ENCODE results near the gene KLF16. TPM values are rescaled to one million over a fixed set of nuclear protein-coding genes. Genes with fewer than 3 reads are reported as not detected.

The KLF16 gene
- total and polyA plus RNA-seq, 9 of the 15 experiments (the other 6 are each of a cell fraction or from before 2014, with no cell fraction given): 0.04 to 60.4 (median 6.8) TPM

DNA sequence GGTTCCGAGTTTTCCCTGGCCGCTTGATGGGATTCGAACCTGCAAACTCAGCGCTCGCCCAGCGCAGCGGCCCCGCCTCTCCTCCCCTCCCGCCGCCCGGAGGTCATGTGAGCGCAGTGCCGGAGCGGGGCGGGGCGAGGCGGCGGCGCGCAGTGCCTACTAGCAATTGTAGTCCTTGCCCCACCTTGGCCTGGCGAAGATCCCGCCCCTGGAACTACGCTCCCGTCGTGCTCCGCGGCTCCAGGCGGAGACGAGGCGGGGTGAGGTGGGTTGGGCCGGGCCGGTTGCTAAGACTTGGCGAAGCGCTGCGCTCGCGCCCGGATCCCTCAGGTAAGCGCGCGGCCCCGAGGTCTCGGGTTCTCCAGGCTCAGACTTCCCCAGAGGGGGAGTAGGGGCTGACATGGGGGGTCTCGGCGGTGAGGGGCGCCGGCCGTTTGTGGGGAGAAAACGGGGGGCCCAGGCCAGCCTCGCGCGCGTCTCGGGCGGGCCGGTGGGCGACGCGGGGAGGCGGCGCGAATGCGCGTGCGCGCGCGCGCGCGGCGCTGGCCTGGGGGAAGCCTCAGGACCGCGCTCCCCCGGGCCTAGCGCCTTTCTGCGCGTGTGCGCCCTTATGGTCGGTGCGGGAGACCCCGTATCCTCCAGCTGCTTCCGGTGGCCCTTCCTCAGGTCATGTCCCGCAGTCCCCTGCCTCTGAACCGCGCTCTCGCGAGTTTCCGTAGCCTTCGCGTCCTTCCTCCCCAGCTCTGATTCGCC lies 41.9 kb upstream of the KLF16 start, which contains the start of the genes ADAT3 and SCAMP4 (continued):
- TF ChIP-seq, protein P1, sequence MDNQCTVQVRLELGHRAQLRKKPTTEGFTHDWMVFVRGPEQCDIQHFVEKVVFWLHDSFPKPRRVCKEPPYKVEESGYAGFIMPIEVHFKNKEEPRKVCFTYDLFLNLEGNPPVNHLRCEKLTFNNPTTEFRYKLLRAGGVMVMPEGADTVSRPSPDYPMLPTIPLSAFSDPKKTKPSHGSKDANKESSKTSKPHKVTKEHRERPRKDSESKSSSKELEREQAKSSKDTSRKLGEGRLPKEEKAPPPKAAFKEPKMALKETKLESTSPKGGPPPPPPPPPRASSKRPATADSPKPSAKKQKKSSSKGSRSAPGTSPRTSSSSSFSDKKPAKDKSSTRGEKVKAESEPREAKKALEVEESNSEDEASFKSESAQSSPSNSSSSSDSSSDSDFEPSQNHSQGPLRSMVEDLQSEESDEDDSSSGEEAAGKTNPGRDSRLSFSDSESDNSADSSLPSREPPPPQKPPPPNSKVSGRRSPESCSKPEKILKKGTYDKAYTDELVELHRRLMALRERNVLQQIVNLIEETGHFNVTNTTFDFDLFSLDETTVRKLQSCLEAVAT (IDR thresholded peaks at IDR 0.05): no peak
- TF ChIP-seq ZFX (CRISPR knock-in tag; IDR thresholded peaks at IDR 0.05): peak; percentile 71
- TF ChIP-seq, protein P2, sequence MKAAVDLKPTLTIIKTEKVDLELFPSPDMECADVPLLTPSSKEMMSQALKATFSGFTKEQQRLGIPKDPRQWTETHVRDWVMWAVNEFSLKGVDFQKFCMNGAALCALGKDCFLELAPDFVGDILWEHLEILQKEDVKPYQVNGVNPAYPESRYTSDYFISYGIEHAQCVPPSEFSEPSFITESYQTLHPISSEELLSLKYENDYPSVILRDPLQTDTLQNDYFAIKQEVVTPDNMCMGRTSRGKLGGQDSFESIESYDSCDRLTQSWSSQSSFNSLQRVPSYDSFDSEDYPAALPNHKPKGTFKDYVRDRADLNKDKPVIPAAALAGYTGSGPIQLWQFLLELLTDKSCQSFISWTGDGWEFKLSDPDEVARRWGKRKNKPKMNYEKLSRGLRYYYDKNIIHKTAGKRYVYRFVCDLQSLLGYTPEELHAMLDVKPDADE (conservative IDR thresholded peaks at IDR 0.05; ENCODE audit: control insufficient read depth, low read depth, low read length): peak; percentile 96
- peak in 1 of 2 experiments; percentile 88; a peak in 2 of 4 replicates for TF ChIP-seq HDAC1 (IDR thresholded peaks at IDR 0.05)
- TF ChIP-seq BRF2 (IDR thresholded peaks at IDR 0.05; ENCODE audit: borderline replicate concordance, insufficient read depth, insufficient read length): no peak
- TF ChIP-seq RBFOX2 (IDR thresholded peaks at IDR 0.05; ENCODE audit: low read depth, low read length): peak; percentile 96
- TF ChIP-seq HDAC6 (IDR thresholded peaks at IDR 0.05; ENCODE audit: low read depth, low read length): no peak
- TF ChIP-seq, protein P3, sequence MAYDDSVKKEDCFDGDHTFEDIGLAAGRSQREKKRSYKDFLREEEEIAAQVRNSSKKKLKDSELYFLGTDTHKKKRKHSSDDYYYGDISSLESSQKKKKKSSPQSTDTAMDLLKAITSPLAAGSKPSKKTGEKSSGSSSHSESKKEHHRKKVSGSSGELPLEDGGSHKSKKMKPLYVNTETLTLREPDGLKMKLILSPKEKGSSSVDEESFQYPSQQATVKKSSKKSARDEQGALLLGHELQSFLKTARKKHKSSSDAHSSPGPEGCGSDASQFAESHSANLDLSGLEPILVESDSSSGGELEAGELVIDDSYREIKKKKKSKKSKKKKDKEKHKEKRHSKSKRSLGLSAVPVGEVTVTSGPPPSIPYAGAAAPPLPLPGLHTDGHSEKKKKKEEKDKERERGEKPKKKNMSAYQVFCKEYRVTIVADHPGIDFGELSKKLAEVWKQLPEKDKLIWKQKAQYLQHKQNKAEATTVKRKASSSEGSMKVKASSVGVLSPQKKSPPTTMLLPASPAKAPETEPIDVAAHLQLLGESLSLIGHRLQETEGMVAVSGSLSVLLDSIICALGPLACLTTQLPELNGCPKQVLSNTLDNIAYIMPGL (CRISPR knock-in tag; IDR thresholded peaks at IDR 0.05): 0 out of 2 replicates have a peak, but pooled peaks have one; percentile 37
- no peak for TF ChIP-seq ATF1 (CRISPR knock-in tag; IDR thresholded peaks at IDR 0.05)
- peak; percentile 85 for TF ChIP-seq ATF1 (tag; IDR thresholded peaks at IDR 0.05)
- TF ChIP-seq FOXK2 (conservative IDR thresholded peaks at IDR 0.05 in 1 of 2, IDR thresholded peaks at IDR 0.05 in 1 of 2; ENCODE audit: low read depth in 2 of 2): no peak; a peak in 1 of 4 replicates
- no peak for TF ChIP-seq HOXB6 (CRISPR knock-in tag; IDR thresholded peaks at IDR 0.05; ENCODE audit: borderline replicate concordance)
- TF ChIP-seq BCOR (IDR thresholded peaks at IDR 0.05): 0 out of 2 replicates have a peak, but pooled peaks have one; percentile 29
